Activated CD4-positive, alpha-beta T cell treated with anti-CD3 and anti-CD28 coated beads, Interleukin-2, amount 10 ng/mL, durations not matched to agents 7 days and 5 days (primary cell): Measurements from ENCODE around the gene CETN2. TPM values are rescaled to one million over a fixed set of nuclear protein-coding genes. Genes with fewer than 3 reads are reported as not detected.
A peak's percentile ranks its signal among the peaks of the same experiment; 100 is the strongest.
"Not testable (repeated sequence)": the region's sequence is repeated elsewhere in the genome, so short reads cannot be mapped to it uniquely, and the experiment has no call there.

Experiments
- CTCF ChIA-PET: fragments of 350-600 bp; sonication (Branson Sonifier 250); formaldehyde crosslinking; loops from one replicate; lab custom pipeline; 2021; ENCODE audit warnings: antibody characterized with exemption; lab: Charles Lee
- POLR2A ChIA-PET: fragments of 350-600 bp; sonication (Branson Sonifier 250); formaldehyde crosslinking; loops from one replicate; lab custom pipeline; 2021; ENCODE audit warnings: antibody characterized with exemption; lab: Charles Lee
- DNase-seq: peaks from one replicate; pipeline ENCODE4 v3.0.0-alpha.2; 2020
- H3K27ac Mint-ChIP-seq: one replicate; pipeline ENCODE4 v1.8.0; 2021; ENCODE audit warnings: mild to moderate bottlenecking, moderate library complexity, mixed read lengths
- H3K27me3 Mint-ChIP-seq: one replicate; pipeline ENCODE4 v1.8.0; 2021; ENCODE audit warnings: mixed read lengths
- H3K36me3 Mint-ChIP-seq: one replicate; pipeline ENCODE4 v1.8.0; 2021; ENCODE audit warnings: low read depth, mixed read lengths
- H3K4me1 Mint-ChIP-seq: one replicate; pipeline ENCODE4 v1.8.0; 2021; ENCODE audit warnings: mixed read lengths
- H3K4me3 Mint-ChIP-seq: one replicate; pipeline ENCODE4 v1.8.0; 2021; ENCODE audit warnings: mild to moderate bottlenecking, moderate library complexity, mixed read lengths
- H3K9me3 Mint-ChIP-seq: one replicate; pipeline ENCODE4 v1.8.0; 2021; ENCODE audit warnings: mixed read lengths
- total RNA-seq, 2 experiments: library from RNA; stranded (reverse); gene quantifications; one replicate each; pipeline ENCODE4 v1.2.3, GENCODE V29; 2021

Gene CETN2
- total RNA-seq, 2 experiments from 2014 or later, result 9.7 to 12.5 TPM

DNA sequence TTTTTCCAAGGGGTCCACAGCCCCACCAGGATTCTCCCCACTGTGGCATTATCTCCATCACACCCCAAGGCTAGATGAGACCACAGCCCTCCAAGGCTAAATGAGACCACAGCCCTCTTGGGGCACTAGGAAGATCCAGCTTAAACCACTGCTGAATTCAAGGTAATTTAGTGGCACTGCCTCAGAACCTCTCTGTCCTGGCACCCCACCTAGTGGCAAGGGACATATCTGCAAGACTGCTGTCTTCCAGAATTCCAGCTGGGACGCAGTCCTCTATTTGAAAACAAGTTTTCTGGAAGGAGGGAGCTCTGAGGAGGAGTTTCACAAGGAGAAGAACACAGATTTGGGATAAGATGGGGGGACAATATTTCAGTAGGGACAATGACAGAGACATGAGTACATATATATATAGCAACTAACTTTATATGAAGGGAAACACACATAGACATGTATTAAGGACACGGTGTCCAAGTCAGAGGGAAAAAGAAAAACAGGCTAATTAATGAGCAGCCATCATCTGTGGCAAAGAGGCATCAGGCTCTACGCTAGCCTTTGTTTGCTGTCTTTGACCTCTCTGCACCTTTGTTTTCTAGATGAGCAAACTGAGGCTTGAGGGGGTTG lies 9.3 kb downstream of the CETN2 start:
- H3K9me3 Mint-ChIP-seq, result no peaks in the 10 kb centered on the region
- H3K27ac Mint-ChIP-seq, result no peak overlapping the region
- no peaks in the 10 kb centered on the region for H3K36me3 Mint-ChIP-seq
- ChIA-PET CTCF (interaction anchor here (0.6 to 2.0 kb wide), 2 partner anchors 14 to 205 kb away, joined by 3 to 4 read pairs; no protein-coding TSS in a partner anchor), POLR2A (no interaction called here)
- no peaks in the 10 kb centered on the region for H3K4me1 Mint-ChIP-seq
- DNase-seq, result peak; percentile 18
- H3K27me3 Mint-ChIP-seq, result peaks cover 7% of the 10 kb centered on the region
- no peak overlapping the region for H3K4me3 Mint-ChIP-seq

DNA sequence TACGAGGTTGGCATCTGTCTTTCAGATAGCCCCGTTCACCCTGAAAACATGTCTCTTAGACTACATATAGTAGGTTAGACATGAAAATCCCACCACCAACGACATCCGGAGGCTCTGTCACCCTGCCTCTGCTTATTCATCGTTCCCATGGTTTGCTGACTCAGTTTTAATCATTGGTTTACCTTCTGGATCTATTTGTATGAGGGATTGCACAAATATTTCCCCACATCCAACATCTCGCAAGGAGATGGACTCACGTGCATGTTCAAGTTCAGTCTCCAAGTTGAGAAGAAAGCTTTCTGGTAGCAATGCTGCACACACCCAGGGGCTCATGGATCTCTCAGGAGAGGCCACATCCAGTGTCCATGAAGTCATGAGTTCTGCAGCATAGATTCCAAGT lies 10.8 kb downstream of the CETN2 start:
- Mint-ChIP-seq H3K4me3 (no peak overlapping the region), H3K4me1 (no peaks in the 10 kb centered on the region), H3K9me3 (no peaks in the 10 kb centered on the region), H3K27me3 (peaks cover 7% of the 10 kb centered on the region), H3K27ac (no peak overlapping the region), H3K36me3 (no peaks in the 10 kb centered on the region)
- POLR2A ChIA-PET, result no interaction called here
- CTCF ChIA-PET, result interaction anchor here (2.0 kb wide), 1 partner anchor 12 kb away, joined by 4 read pairs; no protein-coding TSS in a partner anchor
- no peak for DNase-seq

DNA sequence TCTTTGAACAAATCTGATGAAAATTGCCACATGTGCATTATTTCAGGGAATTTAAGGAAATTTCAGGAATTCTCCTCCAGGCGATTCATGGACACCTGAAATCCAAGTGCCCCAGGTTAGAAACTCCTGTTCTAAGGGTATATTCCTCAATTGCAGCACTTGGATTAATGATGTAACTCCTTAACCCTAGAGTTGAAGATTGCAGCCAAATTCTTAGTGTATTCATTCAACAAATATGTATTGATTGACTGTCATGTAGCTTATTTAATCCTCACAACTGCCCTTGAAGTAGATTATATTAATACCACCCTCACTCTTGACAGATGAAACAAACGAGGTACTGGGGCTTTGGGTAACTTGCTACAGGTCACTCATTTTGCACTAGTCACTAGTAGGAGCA lies 11.3 kb downstream of the CETN2 start:
- CTCF ChIA-PET, result no interaction called here
- peaks cover 3% of the 10 kb centered on the region for H3K4me1 Mint-ChIP-seq

DNA sequence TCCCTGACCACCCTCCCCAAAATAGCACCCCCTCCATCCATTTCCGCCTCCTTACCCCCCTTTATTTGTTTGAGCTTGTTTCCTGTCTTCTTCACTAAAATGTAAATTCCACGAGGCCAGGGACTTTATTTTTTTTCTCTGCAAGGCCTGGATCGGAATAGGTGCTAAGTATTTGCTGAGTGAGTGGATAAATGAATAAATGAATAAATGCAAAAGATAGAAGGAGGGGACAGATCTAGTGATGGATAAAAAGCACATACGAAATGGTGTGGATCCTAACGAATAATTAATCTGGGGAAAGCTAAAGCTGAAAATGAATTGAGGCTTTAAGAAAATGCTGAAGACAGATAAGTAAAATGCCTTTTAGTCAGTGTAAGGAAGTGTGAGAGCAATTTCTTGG lies 12.2 kb downstream of the CETN2 start:
- POLR2A ChIA-PET, result no interaction called here
- Mint-ChIP-seq H3K27ac (no peak overlapping the region), H3K27me3 (peaks cover 7% of the 10 kb centered on the region), H3K4me1 (peaks cover 11% of the 10 kb centered on the region), H3K36me3 (no peaks in the 10 kb centered on the region), H3K4me3 (no peak overlapping the region), H3K9me3 (no peaks in the 10 kb centered on the region)
- DNase-seq, result no peak
- CTCF ChIA-PET, result no interaction called here

More for the DNA sequence above, 11.3 kb downstream of the CETN2 start:
- no peaks in the 10 kb centered on the region for H3K36me3 Mint-ChIP-seq
- no peak for DNase-seq
- no peak overlapping the region for H3K27ac Mint-ChIP-seq
- no peak overlapping the region for H3K4me3 Mint-ChIP-seq
- POLR2A ChIA-PET, result no interaction called here
- no peaks in the 10 kb centered on the region for H3K9me3 Mint-ChIP-seq
- H3K27me3 Mint-ChIP-seq, result peaks cover 7% of the 10 kb centered on the region

DNA sequence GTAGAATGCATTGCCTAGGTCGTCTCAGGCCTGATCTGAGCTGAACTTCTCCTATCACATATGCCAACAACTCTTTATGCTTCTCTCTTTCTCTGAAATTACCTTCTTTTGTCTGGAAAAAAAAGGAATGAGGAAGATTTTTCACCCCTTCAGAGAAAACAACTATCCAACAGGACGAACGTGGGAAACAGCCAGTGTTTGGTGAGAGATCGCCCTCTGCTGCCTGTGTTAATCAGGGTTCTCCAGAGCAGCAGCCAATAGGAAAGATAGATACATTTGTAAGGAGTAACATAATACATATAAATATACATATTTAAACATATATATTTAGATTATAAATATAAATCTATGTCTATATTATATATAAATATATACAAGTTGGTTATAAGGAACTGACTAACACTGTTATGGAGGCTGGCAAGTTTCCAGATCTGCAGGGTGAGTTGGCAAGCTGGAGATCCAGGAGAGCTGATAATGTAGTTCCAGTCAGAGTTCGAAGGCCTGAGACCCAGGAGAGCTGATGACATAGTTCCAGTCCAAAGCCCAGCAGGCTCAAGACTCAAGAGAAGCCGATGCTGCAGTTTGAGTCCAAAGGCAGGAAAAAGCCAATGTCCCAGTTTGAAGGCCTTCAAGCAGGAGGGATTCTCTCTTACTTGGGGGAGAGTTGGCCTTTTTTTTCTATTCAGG lies 13.3 kb downstream of the CETN2 start:
- no peak for DNase-seq
- CTCF ChIA-PET, result interaction anchor here (0.9 to 1.0 kb wide), 2 partner anchors 15 to 215 kb away, joined by 3 read pairs; no protein-coding TSS in a partner anchor
- Mint-ChIP-seq H3K27ac (no peak overlapping the region), H3K4me3 (no peak overlapping the region), H3K4me1 (peaks cover 16% of the 10 kb centered on the region), H3K36me3 (no peaks in the 10 kb centered on the region), H3K27me3 (peaks cover 5% of the 10 kb centered on the region), H3K9me3 (no peaks in the 10 kb centered on the region)
- POLR2A ChIA-PET, result no interaction called here

DNA sequence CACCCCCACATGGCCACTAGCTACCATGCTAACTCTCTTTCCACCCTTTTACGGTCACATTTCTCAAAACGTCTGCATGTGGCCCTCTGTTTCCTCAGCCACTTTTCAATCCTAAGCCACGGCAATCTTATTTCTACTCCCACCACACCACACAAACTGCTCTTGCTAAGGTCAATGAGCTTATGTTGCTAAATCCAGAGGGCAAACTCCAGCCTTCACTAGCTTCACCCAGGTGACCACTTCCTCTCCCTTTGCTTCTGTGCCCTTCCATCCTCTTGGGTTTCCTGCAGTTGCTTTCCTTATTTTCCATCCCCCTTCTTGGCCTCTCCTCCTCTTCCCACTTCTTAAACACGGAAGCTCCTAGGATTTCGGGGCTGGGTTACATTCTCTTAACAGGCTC lies 16.5 kb downstream of the CETN2 start:
- ChIA-PET POLR2A (no interaction called here), CTCF (no interaction called here)
- no peak for DNase-seq
- Mint-ChIP-seq H3K9me3 (no peaks in the 10 kb centered on the region), H3K4me1 (peaks cover 16% of the 10 kb centered on the region), H3K27me3 (peaks cover 4% of the 10 kb centered on the region), H3K36me3 (no peaks in the 10 kb centered on the region), H3K4me3 (no peak overlapping the region), H3K27ac (no peak overlapping the region)

DNA sequence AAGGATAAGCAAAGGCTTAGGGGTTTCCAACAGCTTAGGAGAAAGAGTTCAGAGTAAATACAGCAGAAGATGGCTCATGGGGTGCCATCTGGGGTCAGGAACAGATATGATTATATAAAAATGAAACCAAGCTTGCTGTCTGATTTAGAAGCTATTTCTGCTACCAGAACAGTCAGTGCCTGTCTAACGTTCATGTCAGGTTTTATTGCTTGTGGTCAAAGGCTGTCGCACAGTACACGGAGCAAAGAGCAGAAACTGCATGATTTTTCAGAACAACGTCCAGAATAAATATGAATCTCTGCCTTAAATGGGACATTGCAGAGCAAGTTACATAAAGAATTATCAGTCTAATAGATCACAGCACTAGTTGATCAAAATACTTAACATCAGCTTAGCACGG lies 17.4 kb downstream of the CETN2 start:
- ChIA-PET POLR2A (no interaction called here), CTCF (no interaction called here)
- Mint-ChIP-seq H3K36me3 (no peaks in the 10 kb centered on the region), H3K27ac (no peak overlapping the region), H3K27me3 (peaks cover 4% of the 10 kb centered on the region), H3K9me3 (no peaks in the 10 kb centered on the region), H3K4me1 (peaks cover 16% of the 10 kb centered on the region), H3K4me3 (no peak overlapping the region)
- no peak for DNase-seq

DNA sequence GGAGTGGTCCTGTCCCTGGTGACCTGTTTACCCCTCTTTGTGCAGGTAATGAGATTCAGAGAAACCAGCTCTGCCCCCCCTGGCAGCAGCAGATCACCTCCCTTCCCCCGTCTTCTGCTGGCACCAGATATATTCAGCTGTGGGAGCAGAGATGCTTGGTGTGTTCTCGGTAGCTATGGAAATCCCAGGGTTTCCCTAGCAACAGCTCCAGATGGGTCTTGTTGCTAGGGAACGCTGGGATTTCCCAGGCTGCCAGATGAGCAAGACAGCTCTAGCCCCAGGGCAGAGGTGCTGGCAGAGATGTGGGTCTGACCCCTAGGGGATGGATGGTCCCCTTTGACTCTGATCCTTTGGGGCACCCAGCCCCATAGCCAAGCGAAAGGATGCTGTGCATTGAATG lies 20.2 kb downstream of the CETN2 start:
- peaks cover 16% of the 10 kb centered on the region for H3K4me1 Mint-ChIP-seq
- CTCF ChIA-PET, result no interaction called here
- no peak overlapping the region for H3K4me3 Mint-ChIP-seq
- POLR2A ChIA-PET, result no interaction called here
- H3K36me3 Mint-ChIP-seq, result no peaks in the 10 kb centered on the region
- H3K27me3 Mint-ChIP-seq, result no peaks in the 10 kb centered on the region
- H3K9me3 Mint-ChIP-seq, result no peaks in the 10 kb centered on the region
- no peak for DNase-seq
- no peak overlapping the region for H3K27ac Mint-ChIP-seq

DNA sequence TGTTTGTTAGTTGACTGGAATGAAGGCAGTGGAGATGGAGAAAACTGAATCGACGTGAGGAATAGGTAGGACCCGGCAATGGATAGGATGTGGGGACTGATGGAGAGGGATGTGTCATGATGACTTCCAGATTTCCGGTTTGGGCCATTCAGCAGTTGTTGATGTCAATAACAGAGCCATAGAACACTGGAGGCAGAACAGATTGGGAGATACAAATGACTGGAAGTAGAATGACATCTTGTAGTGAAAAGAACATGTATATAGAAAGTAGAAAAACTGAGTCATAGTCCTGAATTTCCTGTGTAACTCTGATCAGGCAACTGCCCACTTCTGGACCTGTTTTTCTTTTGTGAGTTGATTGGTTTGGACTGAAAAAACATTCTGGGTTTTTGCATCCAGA lies 24.5 kb downstream of the CETN2 start:
- H3K4me3 Mint-ChIP-seq, result no peak overlapping the region
- no peak for DNase-seq
- H3K27ac Mint-ChIP-seq, result no peak overlapping the region
- H3K4me1 Mint-ChIP-seq, result no peaks in the 10 kb centered on the region
- no peaks in the 10 kb centered on the region for H3K9me3 Mint-ChIP-seq
- ChIA-PET POLR2A (no interaction called here), CTCF (interaction anchor here (0.5 kb wide), 1 partner anchor 1185 kb away, joined by 3 read pairs; no protein-coding TSS in a partner anchor)
- peaks cover 7% of the 10 kb centered on the region for H3K27me3 Mint-ChIP-seq
- no peaks in the 10 kb centered on the region for H3K36me3 Mint-ChIP-seq

DNA sequence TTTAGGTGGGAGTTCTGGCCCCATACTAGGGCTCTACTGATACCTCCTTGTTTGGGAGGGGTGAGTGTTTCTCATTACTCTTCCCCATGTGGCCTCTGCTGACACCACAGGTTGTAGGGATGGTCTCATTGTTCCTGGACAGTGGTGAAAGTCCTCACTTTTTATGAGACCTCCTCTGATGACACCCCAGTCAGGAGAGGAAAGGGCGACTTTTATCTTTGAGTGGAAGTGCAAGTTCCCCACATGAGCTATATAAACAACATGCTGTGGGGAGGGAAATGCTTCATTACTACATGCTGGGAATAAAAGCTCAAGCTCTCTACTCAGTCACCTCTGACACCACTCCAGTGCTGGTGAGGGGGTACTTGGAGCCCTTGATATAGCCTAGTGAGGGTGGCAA lies 31.6 kb downstream of the CETN2 start:
- ChIA-PET CTCF (no interaction called here), POLR2A (no interaction called here)
- no peaks in the 10 kb centered on the region for H3K4me1 Mint-ChIP-seq
- H3K36me3 Mint-ChIP-seq, result no peaks in the 10 kb centered on the region
- H3K27me3 Mint-ChIP-seq, result peaks cover 14% of the 10 kb centered on the region
- no peak for DNase-seq
- H3K4me3 Mint-ChIP-seq, result no peak overlapping the region
- H3K27ac Mint-ChIP-seq, result no peak overlapping the region
- no peaks in the 10 kb centered on the region for H3K9me3 Mint-ChIP-seq

DNA sequence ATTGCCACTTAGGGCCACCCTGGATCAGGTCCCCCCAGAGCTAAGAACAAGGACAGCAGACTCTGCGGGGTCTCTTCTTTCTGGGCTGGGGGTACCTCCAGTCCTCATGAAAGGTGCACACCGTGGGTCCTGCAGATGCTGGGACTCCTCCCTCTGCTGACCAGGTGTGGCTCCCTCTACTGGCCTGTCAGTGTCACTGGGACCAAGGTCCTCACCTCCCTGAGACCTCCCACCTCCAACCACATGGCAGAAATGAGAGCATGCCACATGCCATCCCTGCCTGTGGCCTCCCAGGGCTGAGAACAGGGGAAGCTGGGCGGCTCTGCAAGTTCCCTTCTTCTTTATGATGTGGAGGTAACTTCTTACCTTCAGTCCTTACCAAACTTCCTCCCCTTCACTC lies 43.5 kb downstream of the CETN2 start:
- H3K4me1 Mint-ChIP-seq, POLR2A ChIA-PET, DNase-seq, H3K4me3 Mint-ChIP-seq, H3K27me3 Mint-ChIP-seq, H3K9me3 Mint-ChIP-seq, CTCF ChIA-PET, H3K27ac Mint-ChIP-seq, H3K36me3 Mint-ChIP-seq: not testable (repeated sequence)
